AG04450 (cell line): ENCODE results near the gene P4HA3. TPM values are rescaled to one million over a fixed set of nuclear protein-coding genes. Genes with fewer than 3 reads are reported as not detected.

Source experiments
- CTCF ChIA-PET: fragments of 300-600, 350-600 bp; formaldehyde crosslinking; extraction: SDS; loops from one replicate; lab custom pipeline; 2022; ENCODE audit warnings: antibody characterized with exemption, inconsistent platforms; lab: Charles Lee
- POLR2A ChIA-PET: fragments of 350-600 bp; formaldehyde crosslinking; extraction: SDS; loops from one replicate; lab custom pipeline; 2021; ENCODE audit warnings: antibody characterized with exemption, inconsistent platforms; lab: Yijun Ruan, JAX
- DNase-seq: peaks from one replicate; pipeline ENCODE4 v3.0.0-alpha.2; 2011; ENCODE audit warnings: low read depth, low spot score
- H3K27ac ChIP-seq: one replicate; pipeline ENCODE4 v1.5.1; 2012; ENCODE audit warnings: low read depth, low read length, control low read depth
- H3K27me3 ChIP-seq: one replicate; pipeline ENCODE4 v1.6.0; 2012; ENCODE audit warnings: low read length; ENCODE audit not compliant: control insufficient read depth, insufficient read depth
- H3K4me3 ChIP-seq: 2 replicates; pipeline ENCODE4 v1.5.1; 2011; ENCODE audit warnings: mild to moderate bottlenecking, low read depth, low read length, control low read depth
- H3K9me3 ChIP-seq: 2 replicates; pipeline ENCODE4 v1.5.1; 2012; ENCODE audit warnings: low read length; ENCODE audit not compliant: control insufficient read depth, insufficient read depth
- polyA plus RNA-seq: library from polyadenylated mRNA; depleted of rRNA; stranded (reverse); fragments of >200 nt; gene quantifications from 2 replicates; pipeline ENCODE4 v1.2.3, GENCODE V29; 2011
- TF ChIP-seq, protein P1 (sequence below): IDR thresholded peaks from 2 replicates; pipeline ENCODE4 v1.5.1; 2011; ENCODE audit warnings: low read depth, low read length, control low read depth, inconsistent platforms

Gene P4HA3
- polyA plus RNA-seq, 1 experiment: 10.7 TPM

DNA sequence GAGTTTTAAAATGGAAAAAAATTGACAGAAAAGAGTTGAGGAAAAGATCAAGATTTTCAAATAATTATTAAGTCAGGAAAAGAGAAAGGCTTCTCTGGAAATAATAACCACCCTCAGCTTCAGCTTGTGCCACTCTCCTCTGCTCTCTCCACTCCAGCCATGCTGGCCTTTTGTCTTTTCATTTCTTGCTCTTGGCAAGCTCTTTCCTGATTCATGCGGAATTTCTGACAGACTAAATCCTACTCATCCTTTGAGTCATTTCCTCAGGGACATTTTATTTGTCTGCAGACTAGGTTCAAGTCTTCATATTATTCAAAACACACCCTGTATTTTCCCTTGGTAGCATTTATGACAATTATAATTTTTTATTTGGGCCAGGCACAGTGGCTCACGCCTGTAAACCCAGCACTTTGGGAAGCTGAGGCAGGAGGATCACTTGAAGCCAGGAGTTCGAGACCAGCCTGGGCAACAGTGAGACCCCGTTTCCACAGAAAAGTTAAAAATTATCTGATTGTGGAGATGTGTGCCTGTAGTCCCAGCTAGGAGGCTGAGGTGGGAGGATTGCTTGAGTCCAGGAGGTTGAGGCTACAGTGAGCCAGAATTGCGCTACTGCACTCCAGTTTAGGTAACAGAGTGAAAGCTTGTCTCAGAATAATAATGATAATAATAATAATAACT, 7.8 kb upstream of the P4HA3 start:
- DNase-seq: no peak
- TF ChIP-seq, protein P1, sequence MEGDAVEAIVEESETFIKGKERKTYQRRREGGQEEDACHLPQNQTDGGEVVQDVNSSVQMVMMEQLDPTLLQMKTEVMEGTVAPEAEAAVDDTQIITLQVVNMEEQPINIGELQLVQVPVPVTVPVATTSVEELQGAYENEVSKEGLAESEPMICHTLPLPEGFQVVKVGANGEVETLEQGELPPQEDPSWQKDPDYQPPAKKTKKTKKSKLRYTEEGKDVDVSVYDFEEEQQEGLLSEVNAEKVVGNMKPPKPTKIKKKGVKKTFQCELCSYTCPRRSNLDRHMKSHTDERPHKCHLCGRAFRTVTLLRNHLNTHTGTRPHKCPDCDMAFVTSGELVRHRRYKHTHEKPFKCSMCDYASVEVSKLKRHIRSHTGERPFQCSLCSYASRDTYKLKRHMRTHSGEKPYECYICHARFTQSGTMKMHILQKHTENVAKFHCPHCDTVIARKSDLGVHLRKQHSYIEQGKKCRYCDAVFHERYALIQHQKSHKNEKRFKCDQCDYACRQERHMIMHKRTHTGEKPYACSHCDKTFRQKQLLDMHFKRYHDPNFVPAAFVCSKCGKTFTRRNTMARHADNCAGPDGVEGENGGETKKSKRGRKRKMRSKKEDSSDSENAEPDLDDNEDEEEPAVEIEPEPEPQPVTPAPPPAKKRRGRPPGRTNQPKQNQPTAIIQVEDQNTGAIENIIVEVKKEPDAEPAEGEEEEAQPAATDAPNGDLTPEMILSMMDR: no peak
- Histone ChIP-seq H3K27me3 (no peaks in the 10 kb centered on the region), H3K9me3 (peaks cover 6% of the 10 kb centered on the region; the same call in 1 of the 2 replicates), H3K27ac (peak overlapping the region; percentile 33), H3K4me3 (no peak overlapping the region)
- CTCF ChIA-PET: interaction anchor here (3.0 kb wide), 1 partner anchor 64 kb away, joined by 15 read pairs; no protein-coding TSS in a partner anchor
- POLR2A ChIA-PET: interaction anchor here (0.6 to 1.5 kb wide), 2 partner anchors 16 to 41 kb away, joined by 4 to 7 read pairs; no protein-coding TSS in a partner anchor

DNA sequence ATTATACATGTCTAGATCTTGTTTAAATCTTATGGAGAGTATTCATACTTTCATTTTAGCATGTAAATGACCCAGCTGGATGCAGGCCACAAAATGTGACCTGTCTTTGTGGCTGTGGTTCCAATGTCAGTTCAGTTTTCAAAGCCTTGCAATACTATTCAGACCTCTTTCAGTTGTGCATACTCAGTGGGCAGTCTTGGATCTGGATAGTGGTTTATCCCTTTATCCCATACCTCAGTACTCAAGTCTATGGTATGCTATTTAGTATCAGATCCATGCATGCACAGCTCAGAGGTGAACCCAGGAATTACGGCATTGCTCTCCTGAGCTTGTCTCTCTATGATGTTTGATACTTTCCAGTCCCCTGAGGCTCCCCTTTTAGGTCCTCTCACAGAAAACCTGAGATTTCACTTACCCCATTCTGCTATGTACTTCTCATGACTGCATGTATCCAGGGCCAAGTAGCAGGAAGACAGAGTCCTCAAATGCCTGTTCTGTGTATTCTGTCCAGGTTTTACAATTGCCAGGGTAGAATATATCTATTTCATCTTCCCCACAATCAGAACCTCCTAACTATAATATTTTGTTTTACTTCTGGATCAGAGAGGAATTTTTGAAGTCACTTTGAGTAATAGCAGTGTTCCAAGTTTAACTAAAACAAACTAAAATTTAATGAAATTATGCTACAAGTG, 6.9 kb upstream of the P4HA3 start:
- Histone ChIP-seq H3K4me3 (no peak overlapping the region), H3K27ac (peak overlapping the region; percentile 34), H3K27me3 (no peaks in the 10 kb centered on the region), H3K9me3 (peaks cover 6% of the 10 kb centered on the region; the same call in 1 of the 2 replicates)
- ChIA-PET CTCF (interaction anchor here (1.3 to 3.0 kb wide), 2 partner anchors 60 to 63 kb away, joined by 4 to 15 read pairs; no protein-coding TSS in a partner anchor), POLR2A (interaction anchor here (0.6 to 1.5 kb wide), 2 partner anchors 15 to 40 kb away, joined by 4 to 7 read pairs; no protein-coding TSS in a partner anchor)
- TF ChIP-seq, protein P1: peak; percentile 22; the same call in 1 of the 2 replicates
- DNase-seq: no peak

DNA sequence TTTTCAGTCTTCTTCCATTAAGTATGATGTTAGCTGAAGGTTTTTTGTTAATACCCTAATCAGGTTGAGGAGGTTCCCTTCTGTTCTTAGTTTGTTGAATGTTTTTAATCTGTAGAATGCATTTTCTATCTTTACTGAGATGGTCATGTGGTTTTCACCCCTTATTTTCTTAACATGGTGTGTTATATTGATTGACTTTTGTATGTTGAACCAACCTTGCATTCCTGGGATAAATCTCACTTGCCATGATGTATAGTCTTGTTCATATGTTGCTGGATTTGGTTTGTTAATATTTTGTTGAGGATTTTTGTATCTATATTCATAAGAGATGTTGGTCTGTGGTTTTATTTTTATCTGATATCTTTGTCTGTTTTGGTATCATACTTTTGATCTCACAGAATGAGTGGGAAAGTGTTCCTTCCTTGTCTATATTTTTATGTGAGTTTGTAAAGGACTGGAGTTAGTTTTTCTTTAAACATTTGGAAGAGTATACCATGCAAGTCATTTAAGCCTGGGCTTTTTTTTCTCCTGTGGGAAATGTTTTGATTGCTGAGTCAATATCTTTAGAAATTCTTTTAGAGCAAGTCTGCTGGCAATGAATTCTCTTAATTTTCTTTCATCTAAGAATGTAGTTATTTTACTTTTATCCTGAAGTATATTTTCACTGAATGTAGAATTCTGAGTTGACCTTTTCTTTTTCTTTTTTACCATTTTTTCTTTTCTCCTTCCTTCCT, 5.5 kb upstream of the P4HA3 start:
- ChIA-PET CTCF (interaction anchor here (1.3 to 1.5 kb wide), 3 partner anchors 59 to 74 kb away, joined by 3 to 5 read pairs (median 4); no protein-coding TSS in a partner anchor), POLR2A (no interaction called here)
- Histone ChIP-seq H3K27me3 (no peaks in the 10 kb centered on the region), H3K4me3 (no peak overlapping the region), H3K9me3 (peaks cover 6% of the 10 kb centered on the region; the same call in 1 of the 2 replicates), H3K27ac (no peak overlapping the region)
- TF ChIP-seq, protein P1: no peak
- no peak for DNase-seq

DNA sequence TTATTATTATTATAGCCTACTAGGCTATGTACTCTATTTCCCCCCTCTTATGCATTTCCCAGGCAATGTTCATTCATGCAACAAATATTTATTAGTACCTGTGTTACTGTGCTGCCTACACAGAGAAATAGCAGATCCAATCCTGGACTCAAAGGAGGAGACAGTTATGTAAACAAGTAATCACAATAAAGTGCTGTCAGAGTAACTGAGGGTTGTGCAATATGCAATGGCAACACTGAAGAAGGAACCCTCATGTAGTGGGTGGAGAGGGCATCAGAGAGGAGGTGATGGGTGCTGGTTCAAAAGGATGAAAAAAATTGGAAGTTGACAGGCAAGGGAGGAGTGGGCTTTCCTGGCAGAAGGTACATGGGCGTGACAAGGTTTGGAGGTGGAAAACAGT, 886 bp upstream of the P4HA3 start:
- ChIA-PET CTCF (no interaction called here), POLR2A (no interaction called here)
- TF ChIP-seq, protein P1: no peak
- DNase-seq: no peak
- 0 out of 2 replicates have a peak, but pooled peaks cover 2% of the 10 kb centered on the region for H3K9me3 ChIP-seq
- no peak overlapping the region for H3K4me3 ChIP-seq
- no peak overlapping the region for H3K27ac ChIP-seq
- no peaks in the 10 kb centered on the region for H3K27me3 ChIP-seq
